ENCODE measurements around the gene CAPN1. TPM values are rescaled to one million over a fixed set of nuclear protein-coding genes. Genes with fewer than 3 reads are reported as not detected.
"Not testable (repeated sequence)": the region's sequence is repeated elsewhere in the genome, so short reads cannot be mapped to it uniquely, and the experiment has no call there.

CAPN1 gene
- total RNA-seq, 1 experiment from 2014 or later = 175 TPM

GRCh38 chr11:65246506-65246905 lies 64.8 kb downstream of the CAPN1 start:
- H3K79me1 ChIP-seq (ENCODE audit: insufficient read depth, low read depth, low read length, poor library complexity, severe bottlenecking) = no peaks in the 10 kb centered on the region
- no peak for DNase-seq
- H4K8ac ChIP-seq (replicated peaks; ENCODE audit: insufficient read length, low read depth, low read length) = no peak overlapping the region
- no peaks in the 10 kb centered on the region for H3K23me2 ChIP-seq (ENCODE audit: insufficient read length, low read depth, low read length, poor library complexity, severe bottlenecking)
- no peak overlapping the region for H4K91ac ChIP-seq (ENCODE audit: insufficient read length, low read depth, low read length)
- H2BK20ac ChIP-seq (ENCODE audit: low read depth, low read length, poor library complexity, severe bottlenecking) = no peak overlapping the region
- H4K20me1 ChIP-seq (ENCODE audit: control insufficient read depth, insufficient read depth, insufficient read length) = no peaks in the 10 kb centered on the region
- no peak overlapping the region for H2AFZ ChIP-seq (ENCODE audit: low read length)
- H3K4ac ChIP-seq (ENCODE audit: low read depth, low read length) = no peak overlapping the region
- peaks cover 5% of the 10 kb centered on the region for H3K4me1 ChIP-seq (ENCODE audit: insufficient read depth, low read length)
- H3K23ac ChIP-seq (ENCODE audit: insufficient read length, low read depth, low read length) = no peak overlapping the region
- no peaks in the 10 kb centered on the region for H3K79me2 ChIP-seq (ENCODE audit: insufficient read depth, low read length)
- H2BK15ac ChIP-seq (ENCODE audit: low read depth, low read length) = no peak overlapping the region
- Mint-ChIP-seq H3K27ac (no peak overlapping the region; a peak in 2 of 7 replicates), H3K4me1 (peaks cover 24 to 25% of the 10 kb centered on the region in 2 experiments), H3K4me3 (no peak overlapping the region), H3K9me3 (peaks cover 0 to 10% of the 10 kb centered on the region in 2 experiments; a peak in 4 of 5 replicates), H3K27me3 (ENCODE audit: low read depth) (no peaks in the 10 kb centered on the region; the same call in 1 of the 2 replicates), H3K36me3 (ENCODE audit: insufficient read depth in 1 of 3, low read depth in 3 of 3) (peaks cover 7 to 11% (median 8%) of the 10 kb centered on the region in 3 experiments; a peak in 5 of 7 replicates)
- H2BK12ac ChIP-seq (ENCODE audit: insufficient read length, low read depth, low read length) = no peak overlapping the region
- no peak for TF ChIP-seq CTCF (conservative IDR thresholded peaks at IDR 0.05)
- H3K9me3 ChIP-seq (ENCODE audit: control insufficient read depth, low read depth, low read length) = no peaks in the 10 kb centered on the region
- H2BK5ac ChIP-seq (ENCODE audit: insufficient read length, low read length) = no peak overlapping the region
- H2BK120ac ChIP-seq (ENCODE audit: low read depth, low read length, poor library complexity, severe bottlenecking) = no peak overlapping the region
- no peak overlapping the region for H3K9ac ChIP-seq (ENCODE audit: extremely low read depth, insufficient read length, low read length)
- H3K56ac ChIP-seq (ENCODE audit: insufficient read length, low read depth, low read length) = no peak overlapping the region
- H3K14ac ChIP-seq (ENCODE audit: insufficient read depth, low read length) = no peak overlapping the region
- no peak overlapping the region for H2AK5ac ChIP-seq (ENCODE audit: insufficient read length, low read length)
- no peak overlapping the region for H3K4me2 ChIP-seq (ENCODE audit: insufficient read depth, insufficient read length, low read length)
- no CpG with 5 or more reads among the region's 5 CpGs for WGBS (ENCODE audit: extremely low coverage, insufficient read length, low lambda C conversion rate)
- no peaks in the 10 kb centered on the region for H3K27me3 ChIP-seq (ENCODE audit: insufficient read depth, low read length)
- no peak overlapping the region for H4K5ac ChIP-seq (ENCODE audit: insufficient read length, low read depth, low read length)
- no peak overlapping the region for H3K27ac ChIP-seq (ENCODE audit: insufficient read length, low read depth, low read length)
- H3T11ph ChIP-seq (ENCODE audit: low read length) = no peak overlapping the region
- no peak overlapping the region for H3K18ac ChIP-seq (ENCODE audit: insufficient read length, low read depth, low read length)

- H2BK20ac ChIP-seq (ENCODE audit: low read depth, low read length, poor library complexity, severe bottlenecking); H3K27me3 ChIP-seq (ENCODE audit: insufficient read depth, low read length); H3K4me1 ChIP-seq (ENCODE audit: insufficient read depth, low read length); H3K9me3 ChIP-seq (ENCODE audit: control insufficient read depth, low read depth, low read length); H3K9me3 Mint-ChIP-seq; H2BK12ac ChIP-seq (ENCODE audit: insufficient read length, low read depth, low read length); H3K79me2 ChIP-seq (ENCODE audit: insufficient read depth, low read length); H2BK120ac ChIP-seq (ENCODE audit: low read depth, low read length, poor library complexity, severe bottlenecking); H3K4me2 ChIP-seq (ENCODE audit: insufficient read depth, insufficient read length, low read length); H3K4me3 Mint-ChIP-seq; H3K27me3 Mint-ChIP-seq (ENCODE audit: low read depth); H3K23me2 ChIP-seq (ENCODE audit: insufficient read length, low read depth, low read length, poor library complexity, severe bottlenecking); H3K9ac ChIP-seq (ENCODE audit: extremely low read depth, insufficient read length, low read length); H3K36me3 Mint-ChIP-seq (ENCODE audit: insufficient read depth in 1 of 3, low read depth in 3 of 3); H4K20me1 ChIP-seq (ENCODE audit: control insufficient read depth, insufficient read depth, insufficient read length); H3K27ac Mint-ChIP-seq; H2AK5ac ChIP-seq (ENCODE audit: insufficient read length, low read length); H3K4ac ChIP-seq (ENCODE audit: low read depth, low read length); H3K14ac ChIP-seq (ENCODE audit: insufficient read depth, low read length); H4K91ac ChIP-seq (ENCODE audit: insufficient read length, low read depth, low read length); H4K5ac ChIP-seq (ENCODE audit: insufficient read length, low read depth, low read length); H3K27ac ChIP-seq (ENCODE audit: insufficient read length, low read depth, low read length); H3T11ph ChIP-seq (ENCODE audit: low read length); H3K56ac ChIP-seq (ENCODE audit: insufficient read length, low read depth, low read length); H2BK15ac ChIP-seq (ENCODE audit: low read depth, low read length); H2BK5ac ChIP-seq (ENCODE audit: insufficient read length, low read length); H3K23ac ChIP-seq (ENCODE audit: insufficient read length, low read depth, low read length); DNase-seq; H3K18ac ChIP-seq (ENCODE audit: insufficient read length, low read depth, low read length); H2AFZ ChIP-seq (ENCODE audit: low read length); H4K8ac ChIP-seq (replicated peaks; ENCODE audit: insufficient read length, low read depth, low read length); H3K79me1 ChIP-seq (ENCODE audit: insufficient read depth, low read depth, low read length, poor library complexity, severe bottlenecking): not testable (repeated sequence)
- no CpG with 5 or more reads among the region's 9 CpGs for WGBS (ENCODE audit: extremely low coverage, insufficient read length, low lambda C conversion rate)
- H3K4me1 Mint-ChIP-seq = peaks cover 9 to 13% of the 10 kb centered on the region in 2 experiments
Observed at GRCh38 chr11:65248184-65248710, 66.5 kb downstream of the CAPN1 start.

Measured in H9 (cell line).